ENCODE measurements around the gene PLAU. TPM values are rescaled to one million over a fixed set of nuclear protein-coding genes. Genes with fewer than 3 reads are reported as not detected.

The PLAU gene
- total and polyA plus RNA-seq, 2 of the 4 experiments (the other 2 are of a cell fraction): 123 to 283 TPM

DNA sequence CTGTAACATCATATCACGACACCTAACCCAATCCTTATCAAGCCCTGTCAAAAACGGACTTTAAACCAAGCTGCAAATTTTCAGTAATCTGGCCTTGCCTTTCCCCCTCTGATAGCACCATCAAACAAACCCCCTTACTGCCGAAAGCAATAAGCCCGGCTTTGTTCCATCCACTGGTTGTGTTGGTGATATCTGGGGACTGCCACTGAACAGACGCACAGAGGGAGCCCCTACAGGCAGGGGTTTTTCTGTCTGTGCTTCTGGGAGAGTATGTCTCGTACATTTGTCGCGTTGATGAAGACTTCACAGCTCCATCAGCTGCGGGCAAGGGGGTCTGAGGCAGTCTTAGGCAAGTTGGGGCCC is 550 bp upstream of the PLAU start:
- ChIA-PET CTCF (interaction anchor here (1.1 kb wide), 1 partner anchor 23 kb away, joined by 5 read pairs; no protein-coding TSS in a partner anchor), POLR2A (ENCODE audit: unreplicated experiment) (interaction anchor here (3.7 kb wide), 1 partner anchor 22 kb away, joined by 34 read pairs; no protein-coding TSS in a partner anchor)
- H3K14ac ChIP-seq (replicated peaks; ENCODE audit: low read depth, low read length): peak overlapping the region; percentile 88
- H3K4me3 ChIP-seq (ENCODE audit: insufficient read depth, low read depth, low read length): peak overlapping the region; percentile 66
- H4K5ac ChIP-seq (ENCODE audit: low read depth, low read length): peak overlapping the region; percentile 82
- DNase-seq: peak; percentile 43
- dilution Hi-C loops (cut with HindIII; ENCODE audit: low sequenced_read_pairs, unreplicated experiment): no loop called here
- BruUV-seq (replicated peaks): no TSS peak
- H3K56ac ChIP-seq (ENCODE audit: extremely low read depth, insufficient read depth, low read length): peak overlapping the region; percentile 94
- H2BK15ac ChIP-seq (ENCODE audit: low read depth, low read length): peak overlapping the region; percentile 78
- H4K8ac ChIP-seq (ENCODE audit: low read depth in 2 of 2, low read length in 2 of 2): peak overlapping the region; percentile 85 to 93
- H3K23ac ChIP-seq (ENCODE audit: low read depth, low read length): peak overlapping the region; percentile 80
- H2AK9ac ChIP-seq (replicated peaks; ENCODE audit: low read depth, low read length, poor library complexity): peak overlapping the region; percentile 95
- peak overlapping the region; percentile 98 for H3K4ac ChIP-seq (ENCODE audit: low read depth, low read length)
- no peaks in the 10 kb centered on the region for H3K9me3 ChIP-seq (ENCODE audit: control insufficient read depth, insufficient read depth, low read length)
- H3K18ac ChIP-seq (ENCODE audit: low read depth, low read length): peak overlapping the region; percentile 88
- peak overlapping the region; percentile 98 for H2BK120ac ChIP-seq (ENCODE audit: low read depth, low read length)
- peak overlapping the region; percentile 91 for H2BK20ac ChIP-seq (ENCODE audit: low read depth, low read length)
- peak overlapping the region; percentile 89 for H3K4me2 ChIP-seq (ENCODE audit: low read depth, low read length)
- ATAC-seq (ENCODE audit: low read depth): no peak
- H2AK5ac ChIP-seq (ENCODE audit: low read depth, low read length): peak overlapping the region; percentile 96
- peak overlapping the region; percentile 87 for H2AFZ ChIP-seq (replicated peaks; ENCODE audit: low read length, poor library complexity)
- TF ChIP-seq POLR2A (IDR thresholded peaks at IDR 0.05; ENCODE audit: low read depth, low read length) (no peak), RAD21 (IDR thresholded peaks at IDR 0.05; ENCODE audit: low read length) (peak; percentile 28)
- H3K4me1 ChIP-seq (ENCODE audit: control insufficient read depth, insufficient read depth, low read length): peaks cover 45% of the 10 kb centered on the region
- in situ Hi-C loops (cut with MboI; ENCODE audit: low sequenced_read_pairs): no loop called here
- H3K27ac ChIP-seq (ENCODE audit: insufficient read depth, low read length): peak overlapping the region; percentile 91
- H4K91ac ChIP-seq (ENCODE audit: insufficient read depth, low read depth, low read length): peak overlapping the region; percentile 96
- peaks cover 36% of the 10 kb centered on the region for H3K36me3 ChIP-seq (ENCODE audit: control insufficient read depth, insufficient read depth, low read length)
- no peaks in the 10 kb centered on the region for H3K27me3 ChIP-seq (ENCODE audit: control insufficient read depth, insufficient read depth, low read length)
- H2BK5ac ChIP-seq (ENCODE audit: low read depth, low read length, poor library complexity, severe bottlenecking): peak overlapping the region; percentile 87
- WGBS, 2 experiments (ENCODE audit: extremely low coverage in 2 of 2, insufficient read length in 1 of 2): 60% methylated on average over 1 of the region's 9 CpGs; no CpG with 5 or more reads in 1 of the 2 experiments
- H3K79me1 ChIP-seq (ENCODE audit: low read depth in 1 of 2, low read length in 2 of 2): peaks cover 22 to 64% of the 10 kb centered on the region in 2 experiments
- intact Hi-C loops (cut with micrococcal nuclease): no loop called here
- peak overlapping the region; percentile 83 for H3K9ac ChIP-seq (ENCODE audit: low read depth, low read length)
- peaks cover 38% of the 10 kb centered on the region for H3K9me1 ChIP-seq (ENCODE audit: insufficient read depth, low read length)
- peaks cover 44% of the 10 kb centered on the region for H4K20me1 ChIP-seq (ENCODE audit: insufficient read depth, low read length)
